ENCODE results near the gene STK32C.
A peak's percentile ranks its signal among the peaks of the same experiment; 100 is the strongest.
"Not testable (repeated sequence)": the region's sequence is repeated elsewhere in the genome, so short reads cannot be mapped to it uniquely, and the experiment has no call there.

Gene STK32C

DNA sequence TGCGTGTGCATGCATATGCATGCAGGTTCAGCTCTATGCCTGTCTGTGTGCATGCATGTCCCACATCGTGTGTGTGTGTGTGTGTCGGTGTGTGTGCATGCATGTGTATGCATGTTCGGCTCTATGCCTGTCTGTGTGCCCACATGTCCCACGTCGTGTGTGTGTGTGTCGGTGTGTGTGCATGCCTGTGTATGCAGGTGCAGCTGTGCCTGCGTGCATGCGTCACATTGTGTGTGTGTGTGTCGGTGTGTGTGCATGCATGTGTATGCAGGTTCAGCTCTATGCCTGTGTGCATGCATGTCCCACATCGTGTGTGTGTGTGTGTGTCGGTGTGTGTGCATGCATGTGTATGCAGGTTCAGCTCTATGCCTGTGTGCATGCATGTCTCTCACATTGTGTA lies 39.8 kb downstream of the STK32C start:
- not testable (repeated sequence) for DNase-seq (ENCODE audit: low read depth, low spot score)

DNA sequence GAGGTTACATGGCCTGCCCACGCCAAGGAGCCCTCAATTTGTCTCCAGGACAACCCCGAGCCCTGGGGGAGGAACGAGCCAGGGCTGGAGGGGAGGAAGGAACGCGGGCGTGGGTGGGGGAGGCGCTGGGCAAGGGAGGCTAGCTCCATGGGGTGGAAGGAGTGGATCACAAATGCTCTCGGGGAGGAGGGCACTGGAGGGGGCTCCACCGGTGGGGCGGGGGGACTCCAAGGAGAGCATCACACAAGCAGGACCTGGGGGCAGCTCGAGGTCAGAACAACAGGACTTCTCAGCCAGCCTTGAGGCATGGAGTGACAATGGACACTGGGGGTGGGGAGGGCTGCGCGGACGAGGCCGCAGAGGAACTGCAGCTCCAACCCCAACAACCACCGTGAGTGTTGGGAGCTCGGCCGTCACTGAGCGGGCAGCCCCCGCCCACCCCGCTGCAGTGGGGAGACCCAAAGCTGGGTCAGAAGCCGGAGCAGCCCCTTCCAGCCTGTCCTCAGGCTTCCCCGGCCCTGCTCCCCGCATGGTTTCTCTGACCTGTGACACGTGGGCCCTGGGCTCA lies 41.1 kb downstream of the STK32C start:
- DNase-seq (ENCODE audit: low read depth, low spot score) = no peak

DNA sequence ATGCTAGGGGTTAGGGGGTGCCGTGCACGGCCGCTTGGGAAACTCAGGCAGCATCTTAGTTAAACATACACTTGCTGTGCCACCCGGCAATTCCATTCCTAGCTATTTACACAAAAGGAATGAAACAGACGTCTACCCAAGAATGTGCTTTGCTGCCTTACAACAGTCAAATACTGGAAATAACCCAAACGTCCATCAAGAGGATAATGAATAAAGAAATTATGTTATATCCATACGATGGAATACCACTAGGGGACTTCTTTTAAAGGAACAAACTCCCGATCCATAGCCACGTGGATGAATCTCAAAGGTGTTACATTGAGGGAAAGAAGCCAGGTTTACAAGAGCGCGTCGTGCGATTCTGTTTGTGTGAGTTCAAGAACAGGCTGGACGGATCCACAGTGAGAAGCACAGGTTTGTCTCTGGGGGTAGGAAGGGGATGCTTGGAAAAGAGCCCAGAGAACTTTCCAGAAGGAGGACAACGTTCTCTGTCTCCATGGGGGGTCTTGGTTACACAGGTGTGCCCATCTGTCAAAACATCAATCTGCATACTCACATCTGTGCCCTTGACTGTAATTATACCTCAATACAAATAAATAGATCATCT lies 41.8 kb downstream of the STK32C start:
- peak; percentile 37 for DNase-seq (ENCODE audit: low read depth, low spot score)

DNA sequence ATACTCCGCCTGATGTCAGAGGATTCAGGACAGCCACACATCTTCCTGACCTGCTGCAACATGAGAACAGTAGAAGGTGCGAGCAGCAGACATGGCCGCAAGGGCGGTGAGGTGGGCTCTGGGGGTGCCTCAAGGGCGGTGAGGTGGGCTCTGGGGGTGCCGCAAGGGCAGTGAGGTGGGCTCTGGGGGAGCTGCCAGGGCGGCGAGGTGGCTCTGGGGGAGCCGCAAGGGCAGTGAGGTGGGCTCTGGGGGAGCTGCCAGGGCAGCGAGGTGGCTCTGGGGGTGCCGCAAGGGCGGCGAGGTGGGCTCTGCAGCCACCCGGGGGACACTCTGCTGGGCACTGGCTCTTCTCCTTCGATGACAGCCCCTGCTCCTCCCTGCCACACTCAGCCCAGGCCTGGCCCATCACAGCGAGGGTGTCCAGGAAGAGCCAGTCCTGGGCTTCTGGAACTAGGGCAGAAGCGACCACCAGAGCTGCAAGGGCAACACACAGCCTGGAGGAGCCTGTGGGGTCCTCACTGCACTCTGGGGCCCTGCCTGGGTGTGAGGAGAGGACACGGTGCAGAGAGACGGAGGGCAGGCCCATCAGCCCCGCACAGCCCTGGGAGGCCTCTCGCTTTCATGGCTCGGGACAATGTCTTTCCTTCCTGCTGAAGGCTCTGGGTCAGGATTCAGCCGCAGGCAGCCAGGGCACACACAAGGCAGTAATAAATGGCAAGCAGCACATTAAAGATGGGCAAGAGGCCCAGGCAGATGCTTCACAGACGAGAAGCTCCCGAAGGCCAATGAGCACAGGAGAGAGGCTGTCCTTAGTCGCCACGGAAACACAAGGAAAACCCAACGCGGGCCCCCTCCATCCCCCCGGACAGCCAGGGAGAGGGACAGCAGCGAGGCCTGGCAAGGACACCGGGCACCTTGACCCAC lies 42.5 kb downstream of the STK32C start:
- peak; percentile 25 for DNase-seq (ENCODE audit: low read depth, low spot score)

DNA sequence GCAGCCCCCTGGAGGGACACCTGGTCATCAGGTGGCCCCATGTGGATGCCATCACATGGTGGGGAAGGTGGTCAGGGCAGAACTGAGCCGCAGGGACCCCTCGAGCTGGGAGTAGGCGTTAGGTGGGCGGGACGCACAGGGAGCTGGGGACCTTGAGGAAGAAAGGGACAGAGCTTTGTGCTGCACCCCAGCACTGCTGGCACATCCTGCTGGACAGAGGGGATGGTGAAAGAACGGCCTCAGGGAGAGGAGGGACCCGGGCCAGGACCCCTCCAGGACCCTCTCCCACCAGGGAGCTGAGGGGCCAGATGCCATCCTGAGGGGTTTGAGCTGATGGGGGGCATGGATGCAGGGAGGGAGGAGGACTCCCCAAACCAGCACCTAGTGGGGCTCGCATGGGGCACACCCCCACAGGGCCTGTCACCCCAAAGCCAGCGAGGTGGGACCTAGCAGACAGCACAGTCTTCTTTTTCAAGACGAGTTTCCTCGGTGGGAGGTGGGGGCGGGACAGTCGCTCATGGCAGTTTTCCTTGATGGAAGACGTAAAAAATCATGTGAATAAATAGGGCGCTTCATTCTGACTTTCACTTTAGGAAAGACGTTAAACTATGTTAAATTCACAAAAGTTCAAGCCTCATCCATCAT lies 43.3 kb downstream of the STK32C start:
- DNase-seq (ENCODE audit: low read depth, low spot score) = no peak

DNA sequence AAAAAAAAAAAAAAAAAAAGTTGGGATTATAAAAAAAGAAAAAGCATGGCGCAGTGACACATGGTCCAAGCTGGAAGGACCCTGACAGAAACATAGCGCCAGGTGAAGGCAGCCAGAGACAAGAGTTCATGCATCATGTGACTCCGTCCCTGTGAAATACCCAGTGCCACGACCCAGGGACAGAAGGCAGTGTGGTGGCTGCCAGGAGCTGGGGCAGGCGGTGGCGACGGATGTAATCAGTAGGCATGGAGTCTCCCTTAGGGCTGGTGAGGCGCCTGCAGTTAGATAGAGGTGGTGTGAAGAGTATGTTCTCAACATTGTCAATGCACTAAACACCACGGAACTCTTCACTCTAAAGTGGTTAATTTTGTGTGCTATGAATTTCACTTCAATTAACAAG lies 43.9 kb downstream of the STK32C start:
- no peak for DNase-seq (ENCODE audit: low read depth, low spot score)

DNA sequence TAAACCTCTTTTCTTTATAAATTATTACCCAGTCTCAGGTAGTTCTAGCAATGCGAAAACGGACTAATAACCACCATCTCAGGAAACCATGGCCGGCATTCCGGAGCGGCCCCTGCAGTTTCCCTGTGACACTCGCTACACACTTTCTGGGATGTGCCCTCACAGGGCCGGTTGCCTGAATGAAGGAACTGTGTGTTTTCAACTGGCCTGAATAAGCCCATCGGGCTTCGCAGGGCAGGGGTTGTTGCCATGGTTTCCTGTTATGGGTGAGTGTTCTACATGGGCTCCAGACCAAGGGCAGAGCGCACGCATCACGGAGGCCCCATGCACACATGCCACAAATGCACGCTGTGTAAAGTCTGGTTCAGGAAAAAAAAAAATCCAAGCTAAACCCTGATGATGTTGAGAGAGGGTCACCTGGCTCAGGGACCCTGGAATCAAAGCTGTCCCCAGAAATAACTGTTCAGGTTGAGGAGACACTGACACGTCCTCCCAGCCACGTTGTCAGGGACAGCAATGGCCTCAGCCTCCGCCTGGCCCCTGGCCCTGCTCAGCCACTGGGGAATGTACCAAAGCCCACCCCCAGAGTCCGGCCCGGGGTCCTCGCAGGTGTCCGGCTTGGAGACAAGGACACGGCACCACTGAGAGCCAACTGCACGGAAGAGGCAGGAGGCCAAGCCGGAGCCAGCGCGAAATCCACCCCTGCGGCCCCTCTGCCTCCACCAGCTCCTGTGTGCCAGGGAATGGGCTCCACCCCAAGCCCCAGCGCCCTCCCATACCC lies 47.9 kb downstream of the STK32C start:
- no peak for DNase-seq (ENCODE audit: low read depth, low spot score)

DNA sequence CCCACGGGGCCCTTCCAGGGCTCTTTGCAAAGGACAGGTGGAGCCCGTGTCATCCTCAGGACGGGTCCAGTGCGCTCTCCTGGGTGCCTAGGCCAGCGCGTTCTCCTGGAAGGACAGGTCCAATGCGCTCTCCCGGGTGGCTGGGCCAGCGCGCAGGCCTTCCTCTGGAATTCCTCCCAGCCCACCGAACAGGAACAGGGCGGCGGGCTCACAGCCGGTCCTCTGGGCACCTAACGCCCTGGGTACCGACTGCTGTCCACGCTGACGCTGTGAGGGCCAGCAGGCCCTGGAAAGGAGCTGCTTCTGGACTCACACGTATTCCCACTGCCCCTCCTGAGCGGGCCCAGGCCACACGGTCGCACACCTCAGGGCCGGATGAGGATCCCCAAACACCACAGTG lies 49.3 kb downstream of the STK32C start:
- no peak for DNase-seq (ENCODE audit: low read depth, low spot score)

DNA sequence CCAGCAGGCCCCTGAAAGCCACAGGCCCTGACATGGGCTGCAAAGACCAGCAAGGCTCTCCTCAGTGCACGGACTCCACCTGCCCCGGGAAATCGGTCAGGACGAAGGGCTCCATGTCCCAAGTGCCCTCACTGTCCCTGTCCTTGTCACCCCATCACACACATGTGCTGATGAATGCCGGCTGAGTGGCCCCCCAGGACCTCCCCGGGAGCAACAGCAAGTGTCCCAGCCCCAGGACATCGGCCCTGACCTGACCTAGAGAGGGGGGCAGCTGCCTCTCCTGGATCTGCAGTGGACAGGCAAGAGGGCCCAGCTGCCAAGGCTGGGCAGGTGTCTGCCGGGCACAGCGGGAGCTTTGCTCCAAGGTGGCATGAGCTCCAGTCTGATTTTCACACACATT lies 49.8 kb downstream of the STK32C start:
- DNase-seq (ENCODE audit: low read depth, low spot score) = no peak

DNA sequence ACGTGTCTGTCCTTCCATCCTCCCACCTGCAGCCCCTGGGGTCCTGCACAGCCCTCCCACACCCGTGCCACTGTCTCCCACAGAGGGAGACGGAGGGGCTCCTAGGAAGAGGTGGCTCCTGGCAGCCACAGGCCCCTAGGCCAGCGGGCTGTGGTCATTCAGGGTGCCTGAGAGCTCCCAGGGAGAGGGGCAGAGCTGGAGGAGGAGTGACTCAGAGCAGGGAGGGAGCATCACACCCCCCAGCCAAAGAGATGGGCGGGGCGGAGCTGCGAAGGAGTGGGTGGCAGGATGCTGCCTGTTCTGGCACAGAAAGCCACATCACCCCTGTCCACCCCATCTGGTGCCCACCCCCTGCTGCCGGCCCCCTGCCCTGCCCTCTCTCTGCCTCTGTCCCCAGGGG lies 50.5 kb downstream of the STK32C start:
- peak; percentile 49 for DNase-seq (ENCODE audit: low read depth, low spot score)

DNA sequence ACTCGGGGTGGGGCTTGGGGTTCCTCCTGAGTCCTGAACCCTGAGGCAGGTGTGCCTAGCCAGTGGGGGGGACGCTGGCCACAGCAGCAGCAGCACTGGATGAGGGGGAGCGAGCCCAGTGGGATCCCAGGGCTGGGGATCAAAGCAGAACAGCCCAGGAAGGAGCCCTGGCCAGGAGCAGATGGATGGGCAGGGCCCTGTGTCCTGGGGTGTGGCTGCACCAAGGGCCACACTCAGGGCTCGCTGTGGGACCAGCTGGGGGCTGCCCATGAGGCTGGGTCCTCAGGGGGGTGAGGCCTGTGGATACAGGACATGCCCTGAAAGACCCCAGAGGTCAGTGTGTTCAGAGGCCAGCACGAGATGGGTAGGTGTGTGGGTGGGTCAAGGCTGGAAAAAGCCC lies 50.9 kb downstream of the STK32C start:
- no peak for DNase-seq (ENCODE audit: low read depth, low spot score)

DNA sequence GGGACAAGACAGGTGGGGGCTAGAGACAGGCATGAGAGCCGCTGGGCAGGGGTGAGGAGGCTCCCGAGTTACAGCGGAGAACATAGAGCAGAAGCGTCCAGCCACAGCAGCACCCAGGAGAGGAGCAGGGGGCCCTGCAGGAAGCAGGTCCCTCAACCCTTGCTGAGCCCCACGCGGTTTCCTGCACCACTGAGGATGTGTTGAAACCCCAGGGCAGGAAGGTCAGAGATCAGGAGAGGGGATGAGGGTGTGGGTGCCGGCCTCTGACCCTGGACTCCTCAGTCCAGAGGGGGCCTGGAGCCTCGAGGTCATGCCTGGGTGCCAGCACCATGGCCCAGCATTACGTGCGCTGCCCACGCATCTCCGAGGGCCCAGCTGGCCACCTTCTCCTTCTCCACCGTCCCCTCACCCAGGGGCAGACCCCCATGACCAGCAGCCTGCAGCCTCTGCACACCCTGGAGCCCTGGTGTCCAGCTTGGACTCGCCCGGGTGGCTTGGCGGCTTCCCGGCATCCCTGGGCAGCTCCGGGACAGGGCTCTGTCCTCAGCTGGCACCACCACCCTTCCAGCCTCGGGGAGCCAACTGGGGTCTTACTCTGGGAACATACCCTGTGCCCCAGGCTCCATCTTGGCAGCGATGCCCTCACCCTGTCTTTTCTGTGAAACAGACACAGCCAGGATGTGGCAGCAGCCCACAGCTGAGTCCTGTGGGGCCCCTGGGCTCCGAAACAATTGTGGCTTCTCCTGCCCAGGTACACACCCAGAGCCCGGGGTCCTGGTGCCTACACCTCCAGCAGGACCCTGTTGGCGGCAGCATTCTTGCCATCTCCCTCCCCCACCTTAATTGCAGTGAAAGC lies 52.0 kb downstream of the STK32C start:
- no peak for DNase-seq (ENCODE audit: low read depth, low spot score)

DNA sequence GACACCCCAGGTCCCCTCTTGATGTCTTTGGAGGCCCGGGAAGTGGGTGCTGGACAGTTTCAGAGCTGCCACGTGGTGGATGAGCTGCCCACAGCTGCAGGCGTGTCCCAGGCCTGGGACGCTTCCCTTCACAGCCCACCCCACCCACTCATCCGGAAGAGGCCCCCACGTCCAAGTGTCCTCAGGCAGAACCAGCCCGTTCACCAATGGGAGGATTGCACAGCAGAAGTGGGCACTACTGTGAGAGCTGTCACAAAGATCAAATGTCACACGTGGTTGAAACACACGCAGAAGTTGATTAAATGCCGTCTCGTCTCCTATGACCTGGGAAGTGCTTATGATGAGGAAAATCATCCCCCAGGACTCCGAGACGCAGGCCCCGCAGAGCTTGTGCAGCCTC lies 52.9 kb downstream of the STK32C start:
- DNase-seq (ENCODE audit: low read depth, low spot score) = no peak

DNA sequence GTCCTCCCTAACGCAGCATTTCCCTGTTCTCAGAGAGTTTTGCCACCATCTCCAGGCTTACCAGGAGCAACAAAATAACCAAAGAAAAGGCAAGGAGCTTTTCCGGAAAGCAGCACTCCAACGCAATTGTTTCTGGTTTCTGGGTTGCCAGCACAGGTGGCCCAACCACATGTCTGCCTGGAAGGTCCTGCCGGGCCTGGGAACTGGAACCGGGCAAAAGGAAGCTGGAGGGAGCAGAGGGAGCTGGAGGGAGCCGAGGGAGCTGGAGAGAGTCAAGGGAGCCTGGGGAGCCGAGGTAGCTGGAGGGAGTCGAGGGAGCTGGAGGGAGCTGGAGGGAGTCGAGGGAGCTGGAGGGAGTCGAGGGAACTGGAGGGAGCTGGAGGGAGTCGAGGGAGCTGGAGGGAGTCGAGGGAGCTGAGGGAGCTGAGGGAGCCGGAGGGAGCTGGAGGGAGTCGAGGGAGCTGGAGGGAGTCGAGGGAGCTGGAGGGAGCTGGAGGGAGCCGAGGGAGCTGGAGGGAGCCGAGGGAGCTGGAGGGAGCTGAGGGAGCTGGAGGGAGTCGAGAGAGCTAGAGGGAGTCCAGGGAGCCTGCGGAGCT lies 54.6 kb downstream of the STK32C start:
- no peak for DNase-seq (ENCODE audit: low read depth, low spot score)

DNA sequence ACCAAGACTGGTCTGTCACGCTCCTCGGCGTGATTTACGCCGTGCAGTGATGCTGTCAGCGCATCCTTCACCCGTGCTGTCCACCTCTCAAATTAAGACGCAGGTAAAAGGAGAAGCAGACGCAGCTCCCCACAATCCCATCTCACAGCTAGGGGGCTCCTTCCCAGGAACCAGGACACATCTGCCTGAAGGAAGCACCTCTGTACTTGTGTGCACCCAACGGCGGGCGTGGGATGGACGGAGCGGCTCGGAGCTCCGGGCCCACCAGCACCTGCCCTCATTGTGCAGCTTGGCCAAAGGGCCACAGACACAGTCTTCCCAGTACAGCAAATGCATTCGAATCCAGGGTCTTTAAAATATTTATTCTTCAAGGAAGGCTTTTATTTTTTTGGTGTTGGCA lies 55.3 kb downstream of the STK32C start:
- DNase-seq (ENCODE audit: low read depth, low spot score) = no peak

DNA sequence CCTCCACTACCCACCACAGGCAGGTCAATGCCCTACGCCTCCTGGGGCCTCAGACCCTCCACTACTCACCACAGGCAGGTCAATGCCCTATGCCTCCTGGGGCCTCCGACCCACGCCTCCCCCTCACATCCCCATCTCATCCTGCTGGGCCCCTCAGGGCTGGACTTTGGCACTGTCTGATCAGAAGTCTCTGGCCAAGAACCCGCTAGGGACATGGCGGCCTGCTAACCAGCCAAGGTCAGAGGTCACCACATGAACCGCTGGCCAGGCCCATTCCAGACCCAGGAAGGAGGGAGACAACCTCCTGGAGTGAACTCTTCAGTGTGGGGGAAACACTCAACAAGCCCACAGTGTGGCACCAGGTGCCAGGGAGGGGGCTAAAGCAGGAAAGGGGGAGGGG lies 55.8 kb downstream of the STK32C start:
- DNase-seq (ENCODE audit: low read depth, low spot score) = no peak

DNA sequence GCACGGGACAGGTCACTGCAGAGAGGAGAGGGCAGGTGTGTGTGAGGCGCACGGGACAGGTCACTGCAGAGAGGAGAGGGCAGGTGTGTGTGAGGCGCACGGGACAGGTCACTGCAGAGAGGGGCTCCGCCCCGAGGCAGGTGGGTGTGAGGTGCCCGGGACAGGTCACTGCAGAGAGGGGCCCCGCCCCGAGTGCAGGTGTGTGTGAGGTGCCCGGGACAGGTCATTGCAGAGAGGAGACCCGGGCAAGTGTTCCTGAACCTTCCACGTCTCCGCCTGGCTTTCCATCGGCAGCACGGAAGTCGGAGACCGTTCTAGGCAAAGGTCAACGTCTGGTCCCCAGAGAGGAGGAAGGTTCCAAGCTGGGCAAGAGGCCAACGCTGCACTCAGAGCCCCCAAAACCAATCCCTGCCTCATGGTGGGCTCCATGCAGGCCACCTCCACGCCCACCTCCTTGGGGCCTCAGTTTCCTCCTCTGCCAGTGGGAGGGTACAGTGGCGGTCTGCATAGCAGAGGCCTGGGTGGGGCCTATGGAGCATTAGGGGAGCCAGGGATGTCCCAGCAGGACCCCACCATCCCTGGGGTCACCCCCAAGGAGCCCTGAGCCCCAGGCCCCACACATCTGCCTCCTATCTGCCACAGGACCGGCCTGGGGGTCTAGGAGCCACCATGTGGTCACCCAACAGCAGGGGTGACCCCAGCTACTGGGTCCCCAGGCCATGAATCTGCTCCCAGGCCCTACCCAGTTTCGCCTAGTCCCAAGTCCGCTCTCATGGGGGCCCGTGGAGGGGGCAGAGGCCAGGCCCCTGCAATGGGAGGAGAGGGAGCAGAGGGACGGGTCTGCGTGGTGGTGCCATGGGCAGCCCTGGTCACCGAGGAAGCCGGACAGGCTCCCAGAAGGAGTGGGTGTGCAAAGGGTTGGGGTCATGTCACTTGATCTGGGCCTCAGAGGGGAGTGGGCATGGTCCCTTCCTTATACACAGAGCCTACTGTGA lies 57.0 kb downstream of the STK32C start:
- DNase-seq (ENCODE audit: low read depth, low spot score) = no peak

DNA sequence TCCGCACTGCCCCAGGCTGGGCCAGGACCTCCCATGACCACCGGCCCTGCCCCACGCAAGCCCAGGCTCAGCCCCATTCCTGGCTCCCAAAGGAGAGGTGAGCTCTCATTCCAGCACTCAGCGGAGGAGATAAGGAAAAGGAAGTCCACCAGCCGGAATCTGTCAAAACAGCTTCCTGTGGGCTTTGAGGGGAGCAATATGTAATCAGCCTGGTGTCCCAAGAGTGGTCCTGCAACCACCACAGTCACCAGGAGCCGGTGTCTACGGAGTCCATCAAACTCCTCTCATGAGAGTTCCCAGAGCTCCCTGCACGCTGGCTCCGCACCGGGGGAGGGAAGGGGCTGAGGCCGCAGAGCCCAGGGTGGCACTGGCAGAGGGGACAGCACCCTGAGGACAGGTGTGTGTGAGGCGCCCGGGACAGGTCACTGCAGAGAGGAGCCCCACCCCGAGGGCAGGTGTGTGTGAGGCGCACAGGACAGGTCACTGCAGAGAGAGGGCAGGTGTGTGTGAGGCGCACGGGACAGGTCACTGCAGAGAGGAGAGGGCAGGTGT lies 57.9 kb downstream of the STK32C start:
- DNase-seq (ENCODE audit: low read depth, low spot score) = no peak

DNA sequence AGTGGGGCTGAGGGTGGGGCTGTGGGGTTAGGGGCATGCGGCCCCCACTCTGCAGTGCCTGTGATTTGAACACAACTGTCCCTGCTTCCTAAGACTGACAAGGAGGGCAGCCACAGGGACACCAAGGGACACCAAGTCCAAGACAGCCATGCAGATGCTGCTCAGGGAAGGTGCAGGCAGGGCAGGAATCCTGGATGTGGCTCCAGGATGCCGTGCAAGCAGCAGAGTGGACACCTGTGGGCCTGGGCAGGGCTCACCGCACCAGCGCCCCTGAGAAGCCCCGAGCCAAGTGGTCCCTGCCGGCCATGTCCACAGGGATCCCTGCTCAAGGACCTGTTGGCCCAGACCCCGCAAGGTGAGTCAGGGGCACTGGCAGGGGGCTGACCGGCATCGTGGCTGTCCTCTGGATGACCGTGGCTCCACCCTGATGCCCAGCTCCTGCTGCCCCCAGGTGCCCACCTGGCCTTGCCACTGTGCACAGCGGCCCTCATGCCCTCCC lies 58.5 kb downstream of the STK32C start:
- DNase-seq (ENCODE audit: low read depth, low spot score) = no peak

Measured in astrocyte of the hippocampus (primary cell).